ENCODE results near the gene PABPC1L2A. TPM values are rescaled to one million over a fixed set of nuclear protein-coding genes. Genes with fewer than 3 reads are reported as not detected.
"Not testable (repeated sequence)": the region's sequence is repeated elsewhere in the genome, so short reads cannot be mapped to it uniquely, and the experiment has no call there.

Gene PABPC1L2A
- total RNA-seq, 1 donor from 2014 or later: not detected

DNA sequence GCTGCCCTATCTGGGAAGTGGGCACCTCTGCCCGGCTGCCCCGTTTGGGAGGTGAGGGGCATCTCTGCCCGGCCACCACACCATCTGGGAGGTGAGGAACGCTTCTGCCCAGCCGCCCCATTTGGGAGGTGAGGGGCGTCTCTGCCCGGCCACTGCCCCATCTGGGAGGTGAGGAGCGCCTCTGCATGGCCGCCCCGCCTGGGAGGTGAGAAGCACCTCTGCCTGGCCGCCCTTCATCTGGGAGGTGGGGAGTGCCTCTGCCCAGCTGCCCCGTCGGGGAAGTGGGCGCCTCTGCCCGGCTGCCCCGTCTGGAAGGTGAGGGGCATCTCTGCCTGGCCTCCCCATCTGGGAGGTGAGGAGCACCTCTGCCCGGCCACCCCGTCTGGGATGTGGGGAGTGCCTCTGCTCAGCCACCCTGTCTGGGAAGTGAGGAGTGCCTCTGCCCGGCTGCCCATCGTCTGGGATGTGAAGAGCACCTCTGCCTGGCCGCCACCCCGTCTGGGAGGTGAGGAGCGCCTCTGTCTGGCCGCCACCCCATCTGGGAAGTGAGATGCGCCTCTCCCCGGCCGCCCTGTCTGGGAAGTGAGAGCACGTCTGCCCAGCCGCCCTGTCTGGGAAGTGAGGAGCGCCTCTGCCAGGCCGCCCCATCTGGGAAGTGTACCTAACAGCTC lies 9.8 kb downstream of the PABPC1L2A start:
- no peaks in the 10 kb centered on the region for H3K9me3 ChIP-seq
- H3K36me3 ChIP-seq: no peaks in the 10 kb centered on the region
- no peaks in the 10 kb centered on the region for H3K4me1 ChIP-seq
- ATAC-seq: no peak
- no peak overlapping the region for H3K27ac ChIP-seq
- no peak overlapping the region for H3K4me3 ChIP-seq
- intact Hi-C loops (cut with DNase I): no loop called here
- TF ChIP-seq, protein P1, sequence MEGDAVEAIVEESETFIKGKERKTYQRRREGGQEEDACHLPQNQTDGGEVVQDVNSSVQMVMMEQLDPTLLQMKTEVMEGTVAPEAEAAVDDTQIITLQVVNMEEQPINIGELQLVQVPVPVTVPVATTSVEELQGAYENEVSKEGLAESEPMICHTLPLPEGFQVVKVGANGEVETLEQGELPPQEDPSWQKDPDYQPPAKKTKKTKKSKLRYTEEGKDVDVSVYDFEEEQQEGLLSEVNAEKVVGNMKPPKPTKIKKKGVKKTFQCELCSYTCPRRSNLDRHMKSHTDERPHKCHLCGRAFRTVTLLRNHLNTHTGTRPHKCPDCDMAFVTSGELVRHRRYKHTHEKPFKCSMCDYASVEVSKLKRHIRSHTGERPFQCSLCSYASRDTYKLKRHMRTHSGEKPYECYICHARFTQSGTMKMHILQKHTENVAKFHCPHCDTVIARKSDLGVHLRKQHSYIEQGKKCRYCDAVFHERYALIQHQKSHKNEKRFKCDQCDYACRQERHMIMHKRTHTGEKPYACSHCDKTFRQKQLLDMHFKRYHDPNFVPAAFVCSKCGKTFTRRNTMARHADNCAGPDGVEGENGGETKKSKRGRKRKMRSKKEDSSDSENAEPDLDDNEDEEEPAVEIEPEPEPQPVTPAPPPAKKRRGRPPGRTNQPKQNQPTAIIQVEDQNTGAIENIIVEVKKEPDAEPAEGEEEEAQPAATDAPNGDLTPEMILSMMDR (IDR thresholded peaks at IDR 0.05): no peak
- DNase-seq: no peak
- no peaks in the 10 kb centered on the region for H3K27me3 ChIP-seq

DNA sequence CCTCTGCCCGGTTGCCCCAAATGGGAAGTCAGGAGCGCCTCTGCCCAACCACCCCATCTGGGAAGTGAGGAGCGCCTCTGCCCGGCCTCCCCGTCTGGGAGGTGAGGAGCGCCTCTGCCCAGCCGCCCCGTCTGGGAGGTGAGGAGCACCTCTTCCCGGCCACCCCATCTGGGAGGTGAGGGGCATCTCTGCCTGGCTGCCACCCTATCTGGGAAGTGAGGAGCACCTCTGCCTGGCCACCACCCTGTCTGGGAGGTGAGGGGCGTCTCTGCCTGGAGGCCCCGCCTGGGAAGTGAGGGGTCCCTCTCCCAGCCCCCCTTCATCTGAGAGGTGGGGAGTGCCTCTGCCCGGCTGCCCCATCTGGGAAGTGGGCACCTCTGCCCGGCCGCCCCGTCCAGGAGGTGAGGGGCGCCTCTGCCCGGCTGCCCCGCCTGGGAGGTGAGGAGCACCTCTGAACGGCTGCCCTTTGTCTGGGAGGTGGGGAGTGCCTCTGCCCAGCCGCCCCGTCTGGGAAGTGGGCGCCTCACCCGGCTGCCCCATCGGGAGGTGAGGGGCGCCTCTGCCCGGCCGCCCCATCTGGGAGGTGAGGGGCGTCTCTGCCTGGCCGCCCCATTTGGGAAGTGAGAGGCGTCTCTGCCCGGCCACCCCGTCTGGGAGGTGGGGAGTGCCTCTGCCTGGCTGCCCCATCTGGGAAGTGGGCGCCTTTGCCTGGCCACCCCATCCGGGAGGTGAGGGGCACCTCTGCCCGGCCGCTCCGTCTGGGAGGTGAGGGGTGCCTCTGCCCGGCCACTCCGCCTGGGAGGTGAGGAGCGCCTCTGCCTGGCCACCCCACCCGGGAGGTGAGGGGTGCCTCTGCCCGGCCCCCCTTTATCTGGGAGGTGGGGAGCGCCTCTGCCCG lies 10.6 kb downstream of the PABPC1L2A start:
- Histone ChIP-seq H3K27ac (no peak overlapping the region), H3K27me3 (no peaks in the 10 kb centered on the region), H3K9me3 (no peaks in the 10 kb centered on the region), H3K36me3 (no peaks in the 10 kb centered on the region), H3K4me1 (no peaks in the 10 kb centered on the region), H3K4me3 (no peak overlapping the region)
- DNase-seq (no peak), ATAC-seq (no peak)
- intact Hi-C loops (cut with DNase I): no loop called here
- TF ChIP-seq, protein P1 (IDR thresholded peaks at IDR 0.05): no peak

DNA sequence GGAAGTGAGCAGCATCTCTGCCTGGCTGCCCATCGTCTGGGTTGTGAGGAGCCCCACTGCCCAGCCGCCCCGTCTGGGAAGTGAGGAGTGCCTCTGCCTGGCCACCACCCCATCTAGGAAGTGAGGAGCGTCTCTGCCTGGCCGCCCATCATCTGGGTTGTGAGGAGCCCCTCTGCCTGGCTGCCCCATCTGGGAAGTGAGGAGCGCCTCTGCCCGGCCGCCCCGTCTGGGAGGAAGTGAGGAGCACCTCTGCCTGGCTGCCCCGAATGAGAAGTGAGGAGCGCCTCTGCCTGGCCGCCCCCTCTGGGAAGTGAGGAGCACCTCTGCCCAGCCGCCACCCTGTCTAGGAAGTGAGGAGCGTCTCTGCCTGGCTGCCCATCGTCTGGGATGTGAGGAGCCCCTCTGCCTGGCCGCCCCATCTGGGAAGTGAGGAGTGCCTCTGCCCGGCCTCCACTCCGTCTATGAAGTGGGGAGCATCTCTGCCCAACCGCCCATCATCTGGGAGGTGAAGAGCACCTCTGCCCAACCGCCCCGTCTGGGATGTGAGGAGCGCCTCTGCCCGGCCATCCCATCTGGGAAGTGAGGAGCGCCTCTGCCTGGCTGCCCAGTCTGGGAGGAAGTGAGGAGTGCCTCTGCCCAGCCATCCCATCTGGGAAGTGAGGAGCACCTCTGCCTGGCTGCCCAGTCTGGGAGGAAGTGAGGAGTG lies 11.4 kb downstream of the PABPC1L2A start:
- ATAC-seq; H3K9me3 ChIP-seq; H3K36me3 ChIP-seq; H3K4me1 ChIP-seq; H3K27me3 ChIP-seq; H3K27ac ChIP-seq; DNase-seq; intact Hi-C loops (cut with DNase I); H3K4me3 ChIP-seq: not testable (repeated sequence)

DNA sequence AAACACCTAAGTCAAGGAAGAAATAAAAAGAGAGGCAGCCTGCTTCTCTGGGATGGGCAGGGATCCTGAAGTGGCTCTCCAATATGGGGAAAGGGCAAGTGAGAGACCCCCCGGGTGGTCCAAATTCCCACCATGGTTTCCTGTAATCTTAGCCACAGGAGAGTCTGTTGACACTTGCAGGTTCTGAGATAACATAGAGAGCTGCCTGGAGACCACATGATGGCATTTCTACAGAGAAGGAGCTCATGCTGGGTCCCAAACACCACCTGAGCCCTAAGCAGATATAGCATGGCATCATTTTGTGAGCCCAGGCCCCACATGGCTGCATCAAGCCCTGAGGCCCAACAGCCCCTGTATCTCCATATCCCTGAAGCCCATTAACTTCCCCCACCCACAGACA lies 50.4 kb downstream of the PABPC1L2A start:
- H3K27me3 ChIP-seq: no peaks in the 10 kb centered on the region
- DNase-seq (no peak), ATAC-seq (no peak)
- H3K4me1 ChIP-seq: no peaks in the 10 kb centered on the region
- H3K4me3 ChIP-seq: no peak overlapping the region
- TF ChIP-seq, protein P1 (IDR thresholded peaks at IDR 0.05): no peak
- no peak overlapping the region for H3K27ac ChIP-seq
- intact Hi-C loops (cut with DNase I): no loop called here
- H3K9me3 ChIP-seq: no peaks in the 10 kb centered on the region
- H3K36me3 ChIP-seq: no peaks in the 10 kb centered on the region

Other genes starting within 250 kb of the PABPC1L2A start
- gene FAM236C, start 166.9 kb downstream of the PABPC1L2A start, total RNA-seq: not detected
- gene FAM236A, start 141.3 kb downstream of the PABPC1L2A start, total RNA-seq: not detected
- gene DMRTC1, start 135.7 kb downstream of the PABPC1L2A start, total RNA-seq: 0.61 TPM
- gene PABPC1L2B, start 76.6 kb downstream of the PABPC1L2A start, total RNA-seq: not detected
- gene NAP1L2, start 135.3 kb upstream of the PABPC1L2A start, total RNA-seq: 2.6 TPM